Measurements from ENCODE around the gene LKAAEAR1.

The LKAAEAR1 gene

DNA sequence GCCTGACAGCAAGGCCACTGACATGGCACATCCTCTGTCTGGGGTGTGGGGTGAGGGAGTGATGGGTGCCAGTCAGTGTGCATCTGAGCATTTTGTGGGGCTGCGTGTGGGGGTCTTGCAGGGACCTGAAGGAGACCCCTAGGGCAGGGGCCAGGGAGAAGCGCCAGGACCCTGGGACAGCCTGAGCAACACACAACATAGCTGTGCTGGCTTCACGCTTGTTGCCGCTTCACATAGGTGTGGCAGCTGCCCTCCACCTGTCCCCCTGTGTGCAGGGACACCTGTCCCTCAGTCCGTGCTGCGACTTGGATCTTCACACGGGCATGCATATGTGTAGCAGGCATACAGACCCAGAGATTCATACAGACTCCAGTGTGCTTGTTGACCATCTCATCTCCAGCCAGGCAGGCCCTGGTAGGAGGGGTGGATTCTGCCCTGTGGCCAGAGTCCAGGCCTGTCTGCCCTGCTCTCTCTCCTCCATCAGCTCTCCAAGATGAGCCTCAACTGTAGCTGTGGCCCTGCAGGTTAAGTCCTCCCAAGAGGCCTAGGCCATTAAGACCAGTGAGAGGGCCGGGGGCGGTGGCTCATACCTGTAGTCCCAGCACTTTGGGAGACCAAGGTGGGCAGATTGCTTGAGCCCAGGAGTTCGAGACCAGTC is 26.3 kb upstream of the LKAAEAR1 start:
- no peak for DNase-seq (ENCODE audit: low read depth)

DNA sequence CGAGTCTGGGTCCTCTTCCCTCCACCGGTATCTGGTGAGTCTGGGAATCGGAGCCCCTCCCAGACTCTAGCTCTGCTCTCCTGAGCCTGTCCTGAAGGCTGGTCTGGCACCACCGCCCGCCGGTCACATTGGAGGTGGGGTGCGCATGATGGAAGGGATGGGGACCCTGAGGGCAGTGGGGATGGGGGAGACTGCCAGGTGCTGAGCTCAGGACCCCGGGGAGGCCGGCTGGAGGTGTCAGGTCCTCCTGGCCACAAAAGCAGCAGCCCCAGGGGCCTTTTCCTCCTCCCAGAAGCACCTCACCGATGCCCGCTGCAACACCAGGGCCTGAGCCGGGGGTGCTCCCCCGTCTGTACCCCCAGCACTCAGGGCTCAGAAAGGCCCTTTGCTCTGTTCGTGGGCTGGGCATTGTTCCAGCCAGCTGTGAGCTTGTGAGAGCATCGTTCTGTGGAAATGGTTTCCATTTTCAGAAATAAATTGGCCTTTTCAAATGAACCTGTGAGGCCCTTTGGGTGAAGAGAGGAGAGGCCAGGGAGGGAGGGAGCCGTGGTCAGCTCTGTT is 25.7 kb upstream of the LKAAEAR1 start:
- DNase-seq (ENCODE audit: low read depth), result no peak

GRCh38 chr20:64108731-64109681 is 24.8 kb upstream of the LKAAEAR1 start:
- DNase-seq (ENCODE audit: low read depth), result no peak

- DNase-seq (ENCODE audit: low read depth), result no peak
Observed at GRCh38 chr20:64107736-64108457, 23.7 kb upstream of the LKAAEAR1 start.

DNA sequence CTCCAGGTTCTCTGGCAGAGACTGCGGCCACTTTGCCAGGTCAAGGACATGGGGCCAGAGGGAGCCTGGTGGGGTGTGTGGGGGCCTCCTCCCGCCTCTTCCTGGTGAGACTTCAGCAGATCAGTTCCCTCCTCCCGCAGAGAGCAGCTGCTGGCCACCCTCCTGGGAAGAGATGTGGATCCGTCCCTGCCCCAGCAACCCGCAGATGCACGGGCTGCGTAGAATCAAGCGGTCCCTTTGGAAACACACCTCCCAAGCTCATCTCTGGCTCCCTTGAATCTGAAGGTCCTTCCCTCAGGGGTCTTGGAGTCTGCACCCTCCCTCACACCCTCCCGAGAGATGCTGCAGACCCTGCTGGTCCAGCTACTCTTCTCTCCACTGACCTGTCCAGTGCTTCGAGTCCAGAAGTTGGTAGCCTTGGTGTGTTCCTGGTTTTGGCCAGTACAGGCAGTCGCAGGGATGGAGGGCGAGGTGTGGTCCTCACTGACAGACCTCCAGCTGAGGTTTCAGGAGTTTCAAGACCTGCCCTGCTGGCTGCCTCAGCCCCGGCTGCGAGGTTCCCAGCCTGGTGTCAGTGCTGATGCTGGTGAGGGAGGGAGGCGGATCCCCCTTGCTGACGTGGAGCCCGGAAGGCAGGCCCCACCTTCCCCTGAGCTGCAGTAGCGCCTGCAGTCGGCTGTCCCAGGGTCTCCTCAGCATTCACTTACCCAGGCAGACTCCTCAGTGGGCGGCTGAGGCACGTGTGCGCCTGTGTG is 23.0 kb upstream of the LKAAEAR1 start, which contains the start of gene NPBWR2:
Gene NPBWR2 (minus strand): TSS at position 585 of the 755 bp plus-strand sequence. CDS start 734 bp downstream, outside the sequence.
- DNase-seq (ENCODE audit: low read depth), result no peak

DNA sequence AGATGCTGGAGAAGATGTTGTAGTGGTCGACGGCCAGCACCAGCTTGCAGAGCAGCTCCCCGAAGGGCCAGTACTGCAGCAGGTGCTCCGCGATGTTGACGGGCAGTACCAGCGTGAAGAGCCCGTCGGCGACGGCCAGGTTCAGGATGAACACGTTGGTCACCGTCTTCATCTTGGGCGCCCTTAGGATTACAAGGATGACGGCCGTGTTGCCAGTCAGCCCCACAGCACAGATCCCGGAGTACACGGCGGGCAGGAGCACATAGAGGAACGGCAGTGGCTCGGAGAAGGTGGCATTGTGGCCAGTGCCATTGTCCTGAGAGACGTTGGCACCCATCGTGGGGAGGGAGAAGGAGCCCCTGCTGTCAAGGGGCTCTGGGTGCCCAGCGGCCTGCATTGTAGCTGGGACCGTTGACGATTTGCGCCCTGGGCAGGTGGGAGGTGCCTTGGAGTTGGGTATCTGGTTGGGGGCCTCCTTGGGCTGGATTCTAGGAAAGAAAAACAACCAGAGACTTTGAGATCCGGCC is 22.3 kb upstream of the LKAAEAR1 start:
- no peak for DNase-seq (ENCODE audit: low read depth)

DNA sequence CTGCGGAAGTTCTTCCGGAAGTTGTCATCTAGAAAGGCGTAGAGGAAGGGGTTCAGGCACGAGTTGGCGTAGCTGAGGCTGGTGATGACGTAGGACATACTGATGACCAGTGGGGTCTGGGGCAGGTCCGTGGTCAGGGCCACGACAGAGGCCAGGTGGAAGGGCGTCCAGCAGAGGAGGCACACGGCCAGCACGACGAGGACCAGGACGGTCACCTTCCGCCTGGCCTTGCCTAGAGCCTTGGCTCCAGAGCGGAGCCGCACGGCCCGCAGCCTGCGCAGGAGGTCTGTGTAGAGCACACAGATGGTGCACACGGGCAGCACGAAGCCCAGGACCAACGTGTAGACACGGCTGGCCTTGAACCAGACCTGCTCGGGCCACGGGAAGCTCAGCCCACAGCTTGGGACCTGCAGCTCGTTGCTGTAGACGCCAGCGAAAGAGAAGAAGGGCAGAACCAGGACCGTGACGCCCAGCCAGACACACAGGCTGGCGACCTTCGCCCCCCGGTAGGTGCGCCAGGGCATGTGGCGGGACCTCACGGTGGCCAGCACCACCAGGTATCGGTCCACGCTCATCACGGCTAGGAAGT is 21.7 kb upstream of the LKAAEAR1 start:
- no peak for DNase-seq (ENCODE audit: low read depth)

- no peak for DNase-seq (ENCODE audit: low read depth)
Observed at GRCh38 chr20:64104667-64105451, 20.7 kb upstream of the LKAAEAR1 start.

DNA sequence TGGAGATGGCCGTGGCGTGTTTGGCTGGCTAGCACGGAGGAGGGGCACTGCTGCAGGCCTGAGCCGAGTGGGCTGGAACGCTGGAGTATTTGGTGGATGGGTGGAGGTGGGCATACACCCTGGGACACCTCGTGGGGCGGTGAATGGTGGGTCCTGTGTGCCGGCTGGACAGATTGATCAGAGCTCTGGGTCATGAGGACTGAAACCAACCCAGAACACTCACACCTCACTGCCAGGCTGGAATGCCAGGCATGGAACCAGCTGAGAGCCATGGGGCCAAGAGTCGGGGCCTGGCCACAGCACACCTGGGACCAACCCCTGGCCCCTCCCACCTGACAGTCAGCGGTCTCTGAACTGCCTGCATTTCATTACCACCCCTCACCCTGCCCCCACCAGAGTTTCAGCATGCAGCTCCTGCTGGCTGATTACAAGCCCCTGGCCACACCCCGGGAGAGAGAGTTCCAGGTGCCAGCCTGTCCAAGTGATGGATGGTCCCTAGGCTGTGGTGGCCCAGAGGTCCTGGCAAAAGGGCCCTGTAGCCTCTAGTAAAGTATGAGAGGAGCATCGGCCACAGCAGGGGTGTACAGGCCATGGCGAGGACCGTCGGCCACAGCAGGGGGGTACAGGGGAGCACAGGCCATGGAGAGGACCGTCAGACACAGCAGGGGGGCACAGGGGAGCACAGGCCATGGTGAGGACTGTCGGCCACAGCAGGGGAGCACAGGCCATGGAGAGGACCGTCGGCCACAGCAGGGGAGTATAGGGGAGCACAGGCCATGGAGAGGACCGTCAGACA is 19.9 kb upstream of the LKAAEAR1 start:
- no peak for DNase-seq (ENCODE audit: low read depth)

- no peak for DNase-seq (ENCODE audit: low read depth)
Observed at GRCh38 chr20:64102647-64103354, 18.6 kb upstream of the LKAAEAR1 start.

- no peak for DNase-seq (ENCODE audit: low read depth)
Observed at GRCh38 chr20:64101731-64102621, 17.8 kb upstream of the LKAAEAR1 start.

DNA sequence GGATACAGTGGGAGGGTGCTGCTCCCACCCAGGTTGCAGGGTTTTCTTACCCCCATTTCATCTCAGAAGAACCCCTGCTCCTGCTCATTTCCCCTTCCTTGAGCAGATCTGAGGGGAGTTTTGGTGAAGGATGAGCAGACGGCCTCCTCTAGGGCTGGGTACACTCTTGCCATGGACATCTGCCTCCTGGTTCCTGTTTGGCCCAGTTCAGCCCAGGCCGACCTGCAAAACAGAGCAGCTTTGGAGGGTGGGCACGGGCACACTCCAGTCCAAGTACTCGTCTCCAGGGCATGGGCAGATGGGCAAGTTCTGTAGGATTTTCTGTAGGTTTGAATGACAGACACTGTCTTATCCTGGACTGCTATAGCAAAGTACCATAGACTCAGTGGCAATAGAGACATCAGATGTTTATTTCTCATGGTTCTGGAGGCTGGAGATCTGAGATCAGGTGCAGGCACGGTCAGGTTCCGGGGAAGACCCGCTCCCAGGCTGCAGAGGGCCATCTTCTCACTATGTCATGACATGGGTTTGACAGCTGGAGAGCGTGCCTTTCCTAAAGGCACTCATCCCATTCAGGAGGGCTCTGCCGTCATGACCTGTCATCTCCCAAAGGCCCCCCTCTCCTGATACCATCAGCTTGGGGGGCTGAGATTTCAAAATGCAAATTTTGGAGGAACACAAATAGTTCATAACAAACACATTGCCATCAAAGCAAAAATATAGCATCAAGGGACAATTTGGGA is 16.9 kb upstream of the LKAAEAR1 start:
- no peak for DNase-seq (ENCODE audit: low read depth)

GRCh38 chr20:64100566-64100888 is 16.3 kb upstream of the LKAAEAR1 start:
- no peak for DNase-seq (ENCODE audit: low read depth)

DNA sequence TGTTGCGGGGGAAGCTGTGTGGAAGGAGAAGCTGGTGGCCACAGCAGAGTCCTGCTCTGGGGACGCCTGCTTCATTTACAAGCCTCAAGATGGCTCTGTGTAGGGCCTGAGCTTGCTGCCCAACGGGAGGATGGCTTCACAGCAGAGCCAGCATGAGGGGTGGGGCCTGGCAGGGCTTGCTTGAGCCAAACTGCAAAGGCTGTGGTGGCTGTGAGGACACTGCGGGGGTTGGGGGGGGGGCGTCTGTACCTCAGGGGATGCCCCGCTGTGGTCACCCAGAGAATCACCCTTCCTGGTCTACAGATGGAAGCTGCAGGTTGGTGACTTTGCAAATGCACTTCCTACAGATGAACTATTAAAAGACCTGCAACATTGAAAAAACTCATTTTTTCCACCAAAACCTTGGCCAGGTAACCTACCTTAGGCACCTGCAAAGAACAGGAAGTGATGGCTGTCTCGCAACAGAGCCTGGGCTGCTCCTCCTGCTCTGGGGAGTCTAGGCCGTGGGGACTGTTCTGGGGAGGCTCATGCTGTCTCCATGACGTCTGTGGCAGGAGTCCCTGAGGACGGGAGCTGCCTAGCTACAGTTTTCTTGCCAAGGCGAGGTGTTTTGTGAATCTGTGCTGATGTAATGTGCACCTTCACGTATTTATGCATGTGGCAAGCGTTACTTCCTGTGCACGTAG is 15.8 kb upstream of the LKAAEAR1 start:
- DNase-seq (ENCODE audit: low read depth), result no peak

DNA sequence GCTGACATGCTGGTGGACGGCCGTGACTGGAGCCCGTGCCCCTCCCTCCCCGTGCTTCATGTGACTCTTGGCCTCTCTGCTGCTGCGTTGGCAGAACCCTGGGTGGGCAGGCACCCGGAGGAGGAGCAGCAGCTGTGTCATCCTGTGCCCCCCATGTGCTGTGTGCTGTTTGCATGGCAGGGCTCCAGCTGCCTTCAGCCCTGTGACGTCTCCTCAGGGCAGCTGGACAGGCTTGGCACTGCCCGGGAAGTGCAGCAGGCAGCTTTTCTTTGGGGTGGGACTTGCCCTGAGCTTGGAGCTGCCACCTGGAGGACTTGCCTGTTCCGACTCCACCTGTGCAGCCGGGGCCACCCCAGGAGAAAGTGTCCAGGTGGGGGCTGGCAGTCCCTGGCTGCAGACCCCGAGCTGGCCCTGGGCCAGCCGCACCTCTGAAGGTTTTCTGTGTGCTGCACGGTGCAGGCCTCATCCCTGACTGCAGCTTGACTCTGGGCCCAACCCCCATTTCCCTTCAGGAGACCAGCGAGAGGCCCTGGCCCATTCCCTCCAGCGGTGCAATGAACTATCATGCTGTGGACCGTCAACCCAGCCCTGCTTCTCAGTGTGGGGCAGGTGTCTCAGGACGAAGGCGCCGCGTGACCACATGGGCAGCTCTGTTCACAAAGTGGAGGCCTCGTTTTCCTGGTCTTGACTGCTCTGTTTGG is 15.0 kb upstream of the LKAAEAR1 start:
- DNase-seq (ENCODE audit: low read depth), result no peak

All from iris pigment epithelial cell (primary cell).